ENCODE data around the gene REC114.

The REC114 gene

GRCh38 chr15:73599934-73600333 is 157.0 kb downstream of the REC114 start:
- FAIRE-seq (no peak), DNase-seq (ENCODE audit: insufficient read length, low spot score) (no peak)
- TF ChIP-seq CTCF (IDR thresholded peaks at IDR 0.05; ENCODE audit: insufficient read depth, missing control alignments), result no peak

- no peak for FAIRE-seq
These were observed 157.7 kb downstream of the REC114 start for GRCh38 chr15:73600413-73601335.

GRCh38 chr15:73601451-73602445 is 158.8 kb downstream of the REC114 start:
- no peak for FAIRE-seq
- no peak for DNase-seq (ENCODE audit: insufficient read length, low spot score)
- TF ChIP-seq CTCF (IDR thresholded peaks at IDR 0.05; ENCODE audit: insufficient read depth, missing control alignments), result no peak

More at GRCh38 chr15:73600413-73601335, 157.7 kb downstream of the REC114 start:
- no peak for TF ChIP-seq CTCF (IDR thresholded peaks at IDR 0.05; ENCODE audit: insufficient read depth, missing control alignments)
- no peak for DNase-seq (ENCODE audit: insufficient read length, low spot score)

- no peak for TF ChIP-seq CTCF (IDR thresholded peaks at IDR 0.05; ENCODE audit: insufficient read depth, missing control alignments)
- no peak for FAIRE-seq
These were observed 159.5 kb downstream of the REC114 start for GRCh38 chr15:73602446-73602843.

GRCh38 chr15:73602992-73603391 is 160.0 kb downstream of the REC114 start:
- no peak for FAIRE-seq
- no peak for DNase-seq (ENCODE audit: insufficient read length, low spot score)
- no peak for TF ChIP-seq CTCF (IDR thresholded peaks at IDR 0.05; ENCODE audit: insufficient read depth, missing control alignments)

More at GRCh38 chr15:73602446-73602843, 159.5 kb downstream of the REC114 start:
- DNase-seq (ENCODE audit: insufficient read length, low spot score), result no peak

GRCh38 chr15:73604477-73604876 is 161.5 kb downstream of the REC114 start:
- FAIRE-seq (no peak), DNase-seq (ENCODE audit: insufficient read length, low spot score) (no peak)
- TF ChIP-seq CTCF (IDR thresholded peaks at IDR 0.05; ENCODE audit: insufficient read depth, missing control alignments), result no peak
